GM12878 (cell line): Measurements from ENCODE around the gene NLRC5. TPM values are rescaled to one million over a fixed set of nuclear protein-coding genes. Genes with fewer than 3 reads are reported as not detected.

Experiments
- CHD4 ChIP-seq: fragments of 200-600 bp; sonication (generic); IDR thresholded peaks from 2 replicates; pipeline ENCODE4 v1.6.1; 2016; ENCODE audit warnings: mild to moderate bottlenecking
- TCF12 ChIP-seq: IDR thresholded peaks from 2 replicates; pipeline ENCODE4 v1.6.1; 2011; ENCODE audit warnings: low read depth, mild to moderate bottlenecking, low read length
- ZNF217 ChIP-seq: fragments of 450-650 bp; IDR thresholded peaks from 2 replicates; pipeline ENCODE4 v1.6.1; 2017; ENCODE audit warnings: antibody characterized with exemption, mild to moderate bottlenecking
- polyA plus RNA-seq, 11 experiments: library from polyadenylated mRNA; depleted of rRNA in 4 of 11; unstranded in 6 of 11; stranded (reverse) in 5 of 11; fragments of >200 nt; fragmentation: Nextera tagmentation in 4 of 11; fragmentation: Illumina TruSeq in 1 of 11; extraction: Ambion mirVana in 4 of 11; extraction: Trizol in 1 of 11; gene quantifications; 1 replicate in 1 of 11; 2 replicates in 10 of 11; pipeline versions ENCODE4 v1.2.1 to v1.2.3, GENCODE V29; 2011 to 2016; ENCODE audit warnings: inconsistent platforms in 2 of 11, missing spikeins in 2 of 11, low read depth in 1 of 11
- total RNA-seq, 4 experiments: library from RNA; depleted of rRNA in 3 of 4; stranded (reverse); fragments of >200 nt in 3 of 4; fragmentation: Illumina TruSeq in 1 of 4; extraction: Trizol in 1 of 4; gene quantifications; 2 replicates each; pipeline versions ENCODE4 v1.2.1 to v1.2.3, GENCODE V29; 2013 to 2021
- TF ChIP-seq, protein P1 (sequence below): fragments of 450-650 bp; IDR thresholded peaks from 2 replicates; pipeline ENCODE4 v1.6.1; 2016; ENCODE audit warnings: mild to moderate bottlenecking
- TF ChIP-seq, protein P2 (sequence below): fragments of 450-650 bp; IDR thresholded peaks from 2 replicates; pipeline ENCODE4 v1.6.1; 2017; ENCODE audit warnings: mild to moderate bottlenecking, moderate library complexity

The NLRC5 gene
- total and polyA plus RNA-seq, 10 of the 15 experiments (the other 5 are each of a cell fraction or from before 2014, with no cell fraction given): 13.1 to 105 (median 57.3) TPM

DNA sequence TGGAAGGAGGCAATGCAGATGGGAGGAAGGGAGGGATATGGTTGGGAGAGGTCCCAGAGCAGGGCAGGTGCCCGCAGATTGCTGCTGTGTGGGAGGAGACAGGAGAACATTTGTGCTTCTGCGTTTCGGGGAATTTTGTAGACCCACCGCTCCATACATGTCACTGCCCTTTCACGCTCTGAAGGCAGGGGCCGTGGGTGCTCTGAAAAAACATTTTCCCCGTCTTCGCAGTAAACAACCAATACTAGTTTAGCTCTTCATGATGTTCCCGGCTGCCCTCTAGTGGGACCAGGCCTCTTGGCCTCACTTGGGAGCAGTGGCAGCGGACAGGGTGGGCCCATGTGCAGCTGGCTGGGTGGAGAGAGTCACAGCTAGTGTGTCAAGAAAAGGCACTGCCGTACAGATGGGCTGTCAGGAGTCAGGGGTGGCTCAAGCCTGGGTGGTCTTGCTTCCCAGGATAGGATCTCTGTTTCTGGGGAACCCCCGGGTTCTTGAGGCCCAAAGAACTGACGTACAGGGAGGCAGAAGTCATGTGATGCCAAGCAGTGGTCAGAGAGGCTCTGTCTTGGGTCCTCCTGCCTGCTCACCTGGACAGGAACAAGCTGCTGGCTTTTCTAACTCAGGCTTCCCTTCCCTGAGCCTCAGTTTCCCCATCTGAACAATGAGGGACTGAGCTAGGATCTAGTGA, 56.5 kb downstream of the NLRC5 start (continued):
- TF ChIP-seq, protein P1, sequence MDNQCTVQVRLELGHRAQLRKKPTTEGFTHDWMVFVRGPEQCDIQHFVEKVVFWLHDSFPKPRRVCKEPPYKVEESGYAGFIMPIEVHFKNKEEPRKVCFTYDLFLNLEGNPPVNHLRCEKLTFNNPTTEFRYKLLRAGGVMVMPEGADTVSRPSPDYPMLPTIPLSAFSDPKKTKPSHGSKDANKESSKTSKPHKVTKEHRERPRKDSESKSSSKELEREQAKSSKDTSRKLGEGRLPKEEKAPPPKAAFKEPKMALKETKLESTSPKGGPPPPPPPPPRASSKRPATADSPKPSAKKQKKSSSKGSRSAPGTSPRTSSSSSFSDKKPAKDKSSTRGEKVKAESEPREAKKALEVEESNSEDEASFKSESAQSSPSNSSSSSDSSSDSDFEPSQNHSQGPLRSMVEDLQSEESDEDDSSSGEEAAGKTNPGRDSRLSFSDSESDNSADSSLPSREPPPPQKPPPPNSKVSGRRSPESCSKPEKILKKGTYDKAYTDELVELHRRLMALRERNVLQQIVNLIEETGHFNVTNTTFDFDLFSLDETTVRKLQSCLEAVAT: peak; percentile 42; the same call in 1 of the 2 replicates
- no peak for TF ChIP-seq CHD4
- TF ChIP-seq ZNF217: 0 out of 2 replicates have a peak, but pooled peaks have one; percentile 31
- TF ChIP-seq TCF12: 0 out of 2 replicates have a peak, but pooled peaks have one; percentile 42
- TF ChIP-seq, protein P2, sequence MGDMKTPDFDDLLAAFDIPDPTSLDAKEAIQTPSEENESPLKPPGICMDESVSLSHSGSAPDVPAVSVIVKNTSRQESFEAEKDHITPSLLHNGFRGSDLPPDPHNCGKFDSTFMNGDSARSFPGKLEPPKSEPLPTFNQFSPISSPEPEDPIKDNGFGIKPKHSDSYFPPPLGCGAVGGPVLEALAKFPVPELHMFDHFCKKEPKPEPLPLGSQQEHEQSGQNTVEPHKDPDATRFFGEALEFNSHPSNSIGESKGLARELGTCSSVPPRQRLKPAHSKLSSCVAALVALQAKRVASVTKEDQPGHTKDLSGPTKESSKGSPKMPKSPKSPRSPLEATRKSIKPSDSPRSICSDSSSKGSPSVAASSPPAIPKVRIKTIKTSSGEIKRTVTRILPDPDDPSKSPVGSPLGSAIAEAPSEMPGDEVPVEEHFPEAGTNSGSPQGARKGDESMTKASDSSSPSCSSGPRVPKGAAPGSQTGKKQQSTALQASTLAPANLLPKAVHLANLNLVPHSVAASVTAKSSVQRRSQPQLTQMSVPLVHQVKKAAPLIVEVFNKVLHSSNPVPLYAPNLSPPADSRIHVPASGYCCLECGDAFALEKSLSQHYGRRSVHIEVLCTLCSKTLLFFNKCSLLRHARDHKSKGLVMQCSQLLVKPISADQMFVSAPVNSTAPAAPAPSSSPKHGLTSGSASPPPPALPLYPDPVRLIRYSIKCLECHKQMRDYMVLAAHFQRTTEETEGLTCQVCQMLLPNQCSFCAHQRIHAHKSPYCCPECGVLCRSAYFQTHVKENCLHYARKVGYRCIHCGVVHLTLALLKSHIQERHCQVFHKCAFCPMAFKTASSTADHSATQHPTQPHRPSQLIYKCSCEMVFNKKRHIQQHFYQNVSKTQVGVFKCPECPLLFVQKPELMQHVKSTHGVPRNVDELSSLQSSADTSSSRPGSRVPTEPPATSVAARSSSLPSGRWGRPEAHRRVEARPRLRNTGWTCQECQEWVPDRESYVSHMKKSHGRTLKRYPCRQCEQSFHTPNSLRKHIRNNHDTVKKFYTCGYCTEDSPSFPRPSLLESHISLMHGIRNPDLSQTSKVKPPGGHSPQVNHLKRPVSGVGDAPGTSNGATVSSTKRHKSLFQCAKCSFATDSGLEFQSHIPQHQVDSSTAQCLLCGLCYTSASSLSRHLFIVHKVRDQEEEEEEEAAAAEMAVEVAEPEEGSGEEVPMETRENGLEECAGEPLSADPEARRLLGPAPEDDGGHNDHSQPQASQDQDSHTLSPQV: peak; percentile 75
